SK-N-MC (cell line): Measurements from ENCODE around the gene ARHGEF16.

Experiments used
- EZH2 ChIP-seq: fragments of 200-600 bp; sonication (generic); IDR thresholded peaks from one replicate; pipeline ENCODE4 v1.6.1; 2017; ENCODE audit warnings: antibody characterized with exemption
- POLR2AphosphoS5 ChIP-seq: IDR thresholded peaks from 2 replicates; pipeline ENCODE4 v1.6.1; 2012; ENCODE audit warnings: mild to moderate bottlenecking, low read depth, low read length, borderline replicate concordance

DNA sequence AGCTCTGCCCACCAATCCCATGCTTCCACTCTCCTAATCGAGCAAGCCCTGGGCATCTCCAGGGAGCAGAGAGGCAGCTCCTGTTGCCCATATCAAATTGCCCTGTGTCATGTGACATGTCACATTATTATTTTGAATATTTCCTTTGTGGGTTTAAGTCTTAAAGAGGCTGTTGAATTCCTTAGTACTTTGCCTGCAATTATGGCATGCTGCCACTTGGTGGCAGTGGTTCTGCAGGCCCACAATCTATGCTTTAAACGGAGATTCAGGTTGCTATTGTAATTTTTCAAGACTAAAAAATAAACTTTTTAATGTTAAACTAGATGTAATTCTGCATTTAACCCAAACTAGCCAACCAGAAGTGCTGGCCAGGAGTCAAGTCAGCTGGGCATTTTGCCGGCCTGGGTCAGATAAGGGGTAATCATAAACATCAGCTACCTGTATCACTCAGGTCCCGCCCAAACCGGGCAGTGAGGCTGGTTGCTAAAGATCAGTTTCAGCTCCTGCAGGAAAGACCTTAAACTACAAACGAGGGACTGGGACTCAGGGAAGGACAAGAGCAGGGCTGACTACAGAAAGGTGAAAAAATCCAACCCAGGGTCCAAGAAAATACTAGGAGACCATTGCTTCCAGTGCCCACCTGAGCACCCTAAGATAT is 37.3 kb upstream of the ARHGEF16 start:
- TF ChIP-seq POLR2AphosphoS5 (no peak), EZH2 (no peak)
